K562 (cell line): Measurements from ENCODE around the gene GTF2A1L. TPM values are rescaled to one million over a fixed set of nuclear protein-coding genes. Genes with fewer than 3 reads are reported as not detected.
"Not testable (repeated sequence)": the region's sequence is repeated elsewhere in the genome, so short reads cannot be mapped to it uniquely, and the experiment has no call there.

ENCODE experiments used
- ATAC-seq: fragments of 200-7000 bp; cut with Tn5 transposase; 3 replicates; pipeline ENCODE4 v1.9.1; 2020; ENCODE audit warnings: moderate library complexity
- BruUV-seq: library from RNA; stranded (reverse); fragments of 400-500 nt; replicated peaks from 2 replicates; lab custom pipeline; 2021; lab: Mats Ljungman, UMichigan
- CTCF ChIA-PET: fragments of 300-600 bp; formaldehyde crosslinking; extraction: SDS; loops from one replicate; lab custom pipeline; 2021; ENCODE audit warnings: low intra/inter-chr PET ratio; lab: Yijun Ruan, JAX
- POLR2A ChIA-PET: fragments of 300-600, 350-650 bp; sonication (Branson Sonifier 250); formaldehyde crosslinking; extraction: SDS; loops from one replicate; lab custom pipeline; 2021; ENCODE audit warnings: antibody characterized with exemption, inconsistent platforms; lab: Yijun Ruan, JAX
- DNase-seq, 4 experiments: peaks; one replicate each; pipeline versions ENCODE4 v3.0.0 to v3.0.0-alpha.2; 2011 to 2018; ENCODE audit warnings: low spot score in 3 of 4, mixed read lengths in 3 of 4; ENCODE audit errors: extremely low read depth in 1 of 4
- FAIRE-seq: peaks from 2 replicates; lab custom pipeline; 2011; peaks lifted over from hg19 to GRCh38; lab: Jason Lieb, UNC
- H2AFZ ChIP-seq: 2 replicates; pipeline ENCODE4 v1.6.0; 2011; ENCODE audit warnings: low read depth, low read length, control low read depth, inconsistent platforms
- H3K27ac ChIP-seq: fragments of 200-600 bp; 3 replicates; pipeline ENCODE4 v1.8.0; 2011; ENCODE audit warnings: low read depth, mild to moderate bottlenecking, control low read depth, inconsistent platforms, low read length, moderate library complexity, mixed read lengths; ENCODE audit errors: extremely low read depth
- H3K27me3 ChIP-seq, 2 experiments: fragments of 300-600 bp in 1 of 2; 2 replicates in 1 of 2; 3 replicates in 1 of 2; pipeline versions ENCODE4 v1.6.0 to v1.8.0; 2011; ENCODE audit warnings: inconsistent platforms in 2 of 2, low read length in 2 of 2, mild to moderate bottlenecking in 1 of 2, mixed read lengths in 1 of 2, moderate library complexity in 1 of 2; ENCODE audit not compliant: control insufficient read depth in 2 of 2, insufficient read depth in 2 of 2
- H3K36me3 ChIP-seq: fragments of 300-600 bp; 3 replicates; pipeline ENCODE4 v1.8.0; 2011; ENCODE audit warnings: mild to moderate bottlenecking, low read length, inconsistent platforms; ENCODE audit not compliant: control insufficient read depth, insufficient read depth
- H3K4me1 ChIP-seq, 2 experiments: fragments of 200-600 bp in 1 of 2; replicated peaks in 1 of 2; 2 replicates in 1 of 2; 3 replicates in 1 of 2; pipeline versions ENCODE4 v1.5.1 to v1.8.0; 2011; ENCODE audit warnings: inconsistent platforms in 2 of 2, low read length in 2 of 2, mild to moderate bottlenecking in 1 of 2, mixed read lengths in 1 of 2, moderate library complexity in 1 of 2; ENCODE audit not compliant: control insufficient read depth in 2 of 2, insufficient read depth in 2 of 2
- H3K4me2 ChIP-seq: 2 replicates; pipeline ENCODE4 v1.6.1; 2011; ENCODE audit warnings: low read length, control low read depth, inconsistent platforms, mixed read lengths; ENCODE audit not compliant: insufficient read depth
- H3K4me3 ChIP-seq: fragments of 200-600 bp; sonication (generic), shearing (Covaris generic); 2 replicates; pipeline ENCODE4 v1.5.1; 2016; ENCODE audit warnings: control low read depth, inconsistent platforms
- H3K79me2 ChIP-seq: fragments of 200-600 bp; 3 replicates; pipeline ENCODE4 v1.8.0; 2011; ENCODE audit warnings: low read length, inconsistent platforms; ENCODE audit not compliant: control insufficient read depth, insufficient read depth
- H3K9ac ChIP-seq, 2 experiments: 2 replicates each; pipeline versions ENCODE4 v1.6.0 to v1.6.1; 2011; ENCODE audit warnings: low read depth in 2 of 2, low read length in 2 of 2, control low read depth in 1 of 2, inconsistent platforms in 1 of 2, mild to moderate bottlenecking in 1 of 2, mixed read lengths in 1 of 2; ENCODE audit not compliant: insufficient read depth in 1 of 2
- H3K9me1 ChIP-seq: one replicate; pipeline ENCODE4 v1.6.0; 2011; ENCODE audit warnings: inconsistent platforms, mild to moderate bottlenecking, low read length, moderate library complexity; ENCODE audit not compliant: control insufficient read depth, insufficient read depth
- H3K9me3 ChIP-seq: replicated peaks from 2 replicates; pipeline ENCODE4 v1.5.1; 2011; ENCODE audit warnings: low read depth, low read length, inconsistent platforms; ENCODE audit not compliant: control insufficient read depth, insufficient read depth
- H4K20me1 ChIP-seq: replicated peaks from 2 replicates; pipeline ENCODE4 v1.6.1; 2011; ENCODE audit warnings: low read length, inconsistent platforms, mixed read lengths; ENCODE audit not compliant: control insufficient read depth, insufficient read depth
- CC2D1A ChIP-seq: fragments of 450-650 bp; IDR thresholded peaks from 2 replicates; pipeline ENCODE4 v1.6.1; 2017; ENCODE audit warnings: mild to moderate bottlenecking
- DPF2 ChIP-seq: fragments of 450-650 bp; IDR thresholded peaks from 2 replicates; pipeline ENCODE4 v1.6.1; 2016
- EHMT2 ChIP-seq: fragments of 450-650 bp; IDR thresholded peaks from 2 replicates; pipeline ENCODE4 v1.6.1; 2018; ENCODE audit warnings: antibody characterized with exemption
- NFRKB ChIP-seq: fragments of 450-650 bp; IDR thresholded peaks from 2 replicates; pipeline ENCODE4 v1.6.1; 2016; ENCODE audit warnings: low read depth
- PHF20 ChIP-seq: fragments of 450-650 bp; IDR thresholded peaks from 2 replicates; pipeline ENCODE4 v1.6.1; 2018; ENCODE audit not compliant: partially characterized antibody
- RAD21 ChIP-seq, 2 experiments: fragments of 250-450 bp in 1 of 2; fragments of 450-650 bp in 1 of 2; sonication (Bioruptor Pico) in 1 of 2; formaldehyde crosslinking in 1 of 2; IDR thresholded peaks in 1 of 2; conservative IDR thresholded peaks in 1 of 2; 2 replicates each; pipeline versions ENCODE4 v1.4.0 to v1.8.0; 2020 to 2022; ENCODE audit warnings: mild to moderate bottlenecking in 2 of 2, moderate library complexity in 1 of 2
- TEAD4 ChIP-seq, 2 experiments: sonication (generic) in 1 of 2; formaldehyde crosslinking in 1 of 2; IDR thresholded peaks; 2 replicates each; pipeline versions ENCODE4 v1.6.1 to v1.8.0; 2012 to 2022; ENCODE audit warnings: borderline replicate concordance in 1 of 2, inconsistent platforms in 1 of 2, low read length in 1 of 2, mild to moderate bottlenecking in 1 of 2, missing genetic modification reagents in 1 of 2
- TRIM24 ChIP-seq, 2 experiments: fragments of 450-650 bp; IDR thresholded peaks; 2 replicates each; pipeline ENCODE4 v1.6.1; 2016
- TRIM28 ChIP-seq: fragments of 450-650 bp; IDR thresholded peaks from 2 replicates; pipeline ENCODE4 v1.6.1; 2017
- ZNF384 ChIP-seq: IDR thresholded peaks from 2 replicates; pipeline ENCODE4 v1.6.1; 2012; ENCODE audit warnings: low read depth, low read length, improper control_type of control experiment
- WGBS: fragments of 100-300 bp; shearing (Covaris generic); methylation state at CpG from one replicate; pipeline ENCODE4 v1.1.6; 2016; ENCODE audit warnings: low coverage, mixed read lengths; ENCODE audit not compliant: insufficient coverage; ENCODE audit errors: missing lambda C conversion rate; 5-methylcytosine and 5-hydroxymethylcytosine counted together
- in situ Hi-C: fragments of 300-500 bp; cut with MboI; formaldehyde crosslinking; loops from 4 replicates; pipeline ENCODE4 v1.15.0; 2018; ENCODE audit warnings: inconsistent platforms, mixed read lengths
- intact Hi-C: fragments of 100-400 bp; cut with micrococcal nuclease; formaldehyde crosslinking; loops from 2 replicates; pipeline ENCODE4 v1.14.2; 2022
- polyA plus RNA-seq, 8 experiments: library from polyadenylated mRNA; depleted of rRNA in 4 of 8; stranded (reverse) in 5 of 8; unstranded in 3 of 8; fragments of >200 nt; fragmentation: Nextera tagmentation in 2 of 8; fragmentation: Illumina TruSeq in 1 of 8; extraction: Ambion mirVana in 2 of 8; extraction: Trizol in 1 of 8; gene quantifications; 2 replicates each; pipeline versions ENCODE4 v1.2.1 to v1.2.3, GENCODE V29; 2011 to 2014; ENCODE audit warnings: inconsistent platforms in 1 of 8, missing spikeins in 1 of 8
- total RNA-seq, 7 experiments: library from RNA; depleted of rRNA in 6 of 7; stranded (reverse); fragments of >200 nt in 6 of 7; fragmentation: Illumina TruSeq in 2 of 7; extraction: Trizol in 2 of 7; gene quantifications; 2 replicates each; pipeline versions ENCODE4 v1.2.1 to v1.2.3, GENCODE V29; 2011 to 2021; ENCODE audit warnings: low replicate concordance in 1 of 7
- TF ChIP-seq, protein P1 (sequence below), 2 experiments: fragments of 450-650 bp; formaldehyde crosslinking in 1 of 2; IDR thresholded peaks; 2 replicates each; pipeline versions ENCODE4 v1.4.0 to v1.6.1; 2014 to 2020; ENCODE audit warnings: mild to moderate bottlenecking in 2 of 2, borderline replicate concordance in 1 of 2, low read depth in 1 of 2
- TF ChIP-seq, protein P2 (sequence below), 3 experiments: IDR thresholded peaks in 2 of 3; conservative IDR thresholded peaks in 1 of 3; 2 replicates each; pipeline ENCODE4 v1.5.1; 2011 to 2012; ENCODE audit warnings: low read length in 3 of 3, mild to moderate bottlenecking in 3 of 3, control low read depth in 2 of 3, improper control_type of control experiment in 1 of 3, inconsistent platforms in 1 of 3, low read depth in 1 of 3, mixed read lengths in 1 of 3, moderate library complexity in 1 of 3; ENCODE audit not compliant: insufficient read depth in 2 of 3

Gene GTF2A1L
- total and polyA plus RNA-seq, 9 of the 15 experiments (the other 6 are each of a cell fraction or from before 2014, with no cell fraction given), result 0.05 to 0.35 (median 0.12) TPM; not detected in 5

DNA sequence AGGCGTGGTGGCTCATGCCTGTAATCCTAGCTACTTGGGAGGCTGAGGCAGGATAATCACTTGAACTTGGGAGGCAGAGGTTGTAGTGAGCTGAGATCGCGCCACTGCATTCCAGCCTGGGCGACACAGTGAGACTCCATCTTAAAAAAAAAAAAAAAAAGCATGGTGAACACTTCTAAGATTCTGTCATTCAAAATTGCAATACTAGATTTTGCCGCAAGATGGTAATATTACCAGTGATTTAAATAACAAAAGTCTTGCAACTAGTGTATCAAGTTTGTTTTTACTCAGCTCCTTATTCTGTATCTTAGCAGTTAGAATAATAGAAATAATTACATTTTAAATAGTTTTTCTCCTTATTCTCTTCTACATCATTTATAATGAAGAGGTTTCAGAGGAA lies 5.0 kb downstream of the GTF2A1L start:
- Histone ChIP-seq H2AFZ (peak overlapping the region; percentile 78), H3K4me2 (0 out of 2 replicates have a peak overlapping the region, but pooled peaks have one; percentile 35)
- POLR2A ChIA-PET; H3K79me2 ChIP-seq; H4K20me1 ChIP-seq; H3K27ac ChIP-seq; H3K36me3 ChIP-seq; H3K9me3 ChIP-seq; H3K4me3 ChIP-seq; H3K9ac ChIP-seq; FAIRE-seq; BruUV-seq; H3K27me3 ChIP-seq; H3K9me1 ChIP-seq; H3K4me1 ChIP-seq; TF ChIP-seq TEAD4 (CRISPR knock-in tag; IDR thresholded peaks at IDR 0.05; ENCODE audit: borderline replicate concordance): not testable (repeated sequence)
- WGBS, result 16% methylated on average over 4 of the region's 5 CpGs
- ATAC-seq, result peak; percentile 91
- intact Hi-C loops, result loop anchor here (1.0 to 2.0 kb wide), 2 partner anchors 22 to 103 kb away; no protein-coding TSS in a partner anchor
- DNase-seq, result peak; percentile 14 to 56 (median 22)
- in situ Hi-C loops, result loop anchor here (25.0 kb wide), 1 partner anchor 1865 kb away; no protein-coding TSS in a partner anchor
- CTCF ChIA-PET, result interaction anchor here (0.7 to 1.4 kb wide), 2 partner anchors 103 to 116 kb away, joined by 4 to 9 read pairs; no protein-coding TSS in a partner anchor
- 0 out of 2 replicates have a peak, but pooled peaks have one; percentile 34 for TF ChIP-seq NFRKB
- TF ChIP-seq PHF20, result peak; percentile 25
- peak; percentile 41 to 57 for TF ChIP-seq RAD21 (CRISPR knock-in tag; conservative IDR thresholded peaks at IDR 0.05 in 1 of 2, IDR thresholded peaks at IDR 0.05 in 1 of 2)
- peak; percentile 37; the same call in 1 of the 2 replicates for TF ChIP-seq CC2D1A
- TF ChIP-seq, protein P1, sequence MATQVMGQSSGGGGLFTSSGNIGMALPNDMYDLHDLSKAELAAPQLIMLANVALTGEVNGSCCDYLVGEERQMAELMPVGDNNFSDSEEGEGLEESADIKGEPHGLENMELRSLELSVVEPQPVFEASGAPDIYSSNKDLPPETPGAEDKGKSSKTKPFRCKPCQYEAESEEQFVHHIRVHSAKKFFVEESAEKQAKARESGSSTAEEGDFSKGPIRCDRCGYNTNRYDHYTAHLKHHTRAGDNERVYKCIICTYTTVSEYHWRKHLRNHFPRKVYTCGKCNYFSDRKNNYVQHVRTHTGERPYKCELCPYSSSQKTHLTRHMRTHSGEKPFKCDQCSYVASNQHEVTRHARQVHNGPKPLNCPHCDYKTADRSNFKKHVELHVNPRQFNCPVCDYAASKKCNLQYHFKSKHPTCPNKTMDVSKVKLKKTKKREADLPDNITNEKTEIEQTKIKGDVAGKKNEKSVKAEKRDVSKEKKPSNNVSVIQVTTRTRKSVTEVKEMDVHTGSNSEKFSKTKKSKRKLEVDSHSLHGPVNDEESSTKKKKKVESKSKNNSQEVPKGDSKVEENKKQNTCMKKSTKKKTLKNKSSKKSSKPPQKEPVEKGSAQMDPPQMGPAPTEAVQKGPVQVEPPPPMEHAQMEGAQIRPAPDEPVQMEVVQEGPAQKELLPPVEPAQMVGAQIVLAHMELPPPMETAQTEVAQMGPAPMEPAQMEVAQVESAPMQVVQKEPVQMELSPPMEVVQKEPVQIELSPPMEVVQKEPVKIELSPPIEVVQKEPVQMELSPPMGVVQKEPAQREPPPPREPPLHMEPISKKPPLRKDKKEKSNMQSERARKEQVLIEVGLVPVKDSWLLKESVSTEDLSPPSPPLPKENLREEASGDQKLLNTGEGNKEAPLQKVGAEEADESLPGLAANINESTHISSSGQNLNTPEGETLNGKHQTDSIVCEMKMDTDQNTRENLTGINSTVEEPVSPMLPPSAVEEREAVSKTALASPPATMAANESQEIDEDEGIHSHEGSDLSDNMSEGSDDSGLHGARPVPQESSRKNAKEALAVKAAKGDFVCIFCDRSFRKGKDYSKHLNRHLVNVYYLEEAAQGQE (IDR thresholded peaks at IDR 0.05; ENCODE audit: borderline replicate concordance), result peak; percentile 37; the same call in 1 of the 2 replicates
- TF ChIP-seq, protein P1 (CRISPR knock-in tag; IDR thresholded peaks at IDR 0.05; ENCODE audit: low read depth), result not testable (repeated sequence)
- 0 out of 4 replicates have a peak, but pooled peaks of 1 of the 2 experiments have one; percentile 8 for TF ChIP-seq TRIM24 (IDR thresholded peaks at IDR 0.05)
- peak; percentile 90 for TF ChIP-seq ZNF384
- TF ChIP-seq DPF2, result peak; percentile 33; the same call in 1 of the 2 replicates
- TF ChIP-seq, protein P2, sequence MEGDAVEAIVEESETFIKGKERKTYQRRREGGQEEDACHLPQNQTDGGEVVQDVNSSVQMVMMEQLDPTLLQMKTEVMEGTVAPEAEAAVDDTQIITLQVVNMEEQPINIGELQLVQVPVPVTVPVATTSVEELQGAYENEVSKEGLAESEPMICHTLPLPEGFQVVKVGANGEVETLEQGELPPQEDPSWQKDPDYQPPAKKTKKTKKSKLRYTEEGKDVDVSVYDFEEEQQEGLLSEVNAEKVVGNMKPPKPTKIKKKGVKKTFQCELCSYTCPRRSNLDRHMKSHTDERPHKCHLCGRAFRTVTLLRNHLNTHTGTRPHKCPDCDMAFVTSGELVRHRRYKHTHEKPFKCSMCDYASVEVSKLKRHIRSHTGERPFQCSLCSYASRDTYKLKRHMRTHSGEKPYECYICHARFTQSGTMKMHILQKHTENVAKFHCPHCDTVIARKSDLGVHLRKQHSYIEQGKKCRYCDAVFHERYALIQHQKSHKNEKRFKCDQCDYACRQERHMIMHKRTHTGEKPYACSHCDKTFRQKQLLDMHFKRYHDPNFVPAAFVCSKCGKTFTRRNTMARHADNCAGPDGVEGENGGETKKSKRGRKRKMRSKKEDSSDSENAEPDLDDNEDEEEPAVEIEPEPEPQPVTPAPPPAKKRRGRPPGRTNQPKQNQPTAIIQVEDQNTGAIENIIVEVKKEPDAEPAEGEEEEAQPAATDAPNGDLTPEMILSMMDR (IDR thresholded peaks at IDR 0.05 in 2 of 3, conservative IDR thresholded peaks at IDR 0.05 in 1 of 3; ENCODE audit: insufficient read depth in 2 of 3, low read depth in 1 of 3, low read length in 3 of 3), result peak in 2 of 3 experiments; percentile 24 to 44; a peak in 2 of 6 replicates
- 0 out of 2 replicates have a peak, but pooled peaks have one; percentile 50 for TF ChIP-seq EHMT2
- 0 out of 2 replicates have a peak, but pooled peaks have one; percentile 33 for TF ChIP-seq TRIM28
- 0 out of 2 replicates have a peak, but pooled peaks have one; percentile 16 for TF ChIP-seq TEAD4 (IDR thresholded peaks at IDR 0.05; ENCODE audit: low read length)
